BJ (cell line): ENCODE measurements around the gene ADAMTS7. TPM values are rescaled to one million over a fixed set of nuclear protein-coding genes. Genes with fewer than 3 reads are reported as not detected.
"Not testable (repeated sequence)": the region's sequence is repeated elsewhere in the genome, so short reads cannot be mapped to it uniquely, and the experiment has no call there.

Experiments used
- CTCF ChIA-PET: fragments of 350-600 bp; formaldehyde crosslinking; extraction: SDS; loops from one replicate; lab custom pipeline; 2021; ENCODE audit warnings: antibody characterized with exemption, inconsistent platforms; lab: Yijun Ruan, JAX
- POLR2A ChIA-PET: fragments of 300-600 bp; sonication (Branson Sonifier 250); formaldehyde crosslinking; extraction: SDS; loops from one replicate; lab custom pipeline; 2021; ENCODE audit warnings: antibody characterized with exemption; lab: Charles Lee
- DNase-seq: peaks from one replicate; pipeline ENCODE4 v3.0.0-alpha.2; 2011; ENCODE audit warnings: low read depth
- H3K27me3 ChIP-seq: 2 replicates; pipeline ENCODE4 v1.6.0; 2011; ENCODE audit warnings: low read length; ENCODE audit not compliant: control insufficient read depth, insufficient read depth
- H3K36me3 ChIP-seq: 2 replicates; pipeline ENCODE4 v1.5.1; 2011; ENCODE audit warnings: low read length; ENCODE audit not compliant: control insufficient read depth, insufficient read depth
- H3K4me3 ChIP-seq: 2 replicates; pipeline ENCODE4 v1.5.1; 2011; ENCODE audit warnings: low read depth, mild to moderate bottlenecking, control low read depth, low read length
- CTCF ChIP-seq: IDR thresholded peaks from 2 replicates; pipeline ENCODE4 v1.5.1; 2011; ENCODE audit warnings: low read depth, mild to moderate bottlenecking, control low read depth, inconsistent platforms, low read length, moderate library complexity; ENCODE audit not compliant: insufficient read depth
- polyA plus RNA-seq: library from polyadenylated mRNA; depleted of rRNA; stranded (reverse); fragments of >200 nt; gene quantifications from 2 replicates; pipeline ENCODE4 v1.2.3, GENCODE V29; 2011

Gene ADAMTS7
- polyA plus RNA-seq, 1 experiment = 9.6 TPM

GRCh38 chr15:78772738-78773137 is 38.5 kb downstream of the ADAMTS7 start:
- POLR2A ChIA-PET = no interaction called here
- CTCF ChIA-PET = no interaction called here
- no peak overlapping the region for H3K4me3 ChIP-seq
- no peaks in the 10 kb centered on the region for H3K27me3 ChIP-seq
- H3K36me3 ChIP-seq = no peaks in the 10 kb centered on the region
- TF ChIP-seq CTCF = no peak
- DNase-seq = no peak

GRCh38 chr15:78771436-78772000 is 39.7 kb downstream of the ADAMTS7 start:
- H3K27me3 ChIP-seq, DNase-seq, H3K36me3 ChIP-seq, CTCF ChIA-PET, POLR2A ChIA-PET, H3K4me3 ChIP-seq: not testable (repeated sequence)

DNA sequence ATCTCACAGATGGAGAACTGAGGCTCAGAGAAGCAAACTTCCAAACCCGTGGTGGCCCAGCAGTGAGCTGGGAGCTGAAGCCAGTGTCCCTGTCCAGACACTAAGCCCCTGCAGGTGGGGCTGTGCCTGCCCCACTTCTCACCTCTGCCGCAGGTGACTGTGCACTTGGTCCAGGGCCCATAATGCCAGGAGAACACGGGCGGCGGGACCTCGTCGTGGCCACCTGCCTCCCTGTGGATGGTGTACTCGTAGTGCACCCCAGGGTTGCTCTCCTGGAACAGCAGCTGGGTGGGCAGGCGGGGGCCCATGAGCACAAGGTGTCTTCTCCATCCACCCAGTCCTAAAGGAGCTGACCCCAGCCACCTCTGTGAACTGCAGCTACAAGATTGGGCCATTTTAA is 40.2 kb downstream of the ADAMTS7 start:
- H3K36me3 ChIP-seq, H3K4me3 ChIP-seq, DNase-seq, CTCF ChIA-PET, H3K27me3 ChIP-seq, POLR2A ChIA-PET: not testable (repeated sequence)

- H3K36me3 ChIP-seq, H3K27me3 ChIP-seq, H3K4me3 ChIP-seq, POLR2A ChIA-PET, DNase-seq: not testable (repeated sequence)
- CTCF ChIA-PET = interaction anchor here (0.7 kb wide), 1 partner anchor 14 kb away, joined by 3 read pairs; no protein-coding TSS in a partner anchor
Measured at GRCh38 chr15:78769473-78770225, 41.6 kb downstream of the ADAMTS7 start.

GRCh38 chr15:78768531-78769408 is 42.5 kb downstream of the ADAMTS7 start:
- POLR2A ChIA-PET = no interaction called here
- CTCF ChIA-PET = no interaction called here
- H3K27me3 ChIP-seq = no peaks in the 10 kb centered on the region
- no peak for DNase-seq
- no peaks in the 10 kb centered on the region for H3K36me3 ChIP-seq
- H3K4me3 ChIP-seq = no peak overlapping the region
- TF ChIP-seq CTCF = no peak

DNA sequence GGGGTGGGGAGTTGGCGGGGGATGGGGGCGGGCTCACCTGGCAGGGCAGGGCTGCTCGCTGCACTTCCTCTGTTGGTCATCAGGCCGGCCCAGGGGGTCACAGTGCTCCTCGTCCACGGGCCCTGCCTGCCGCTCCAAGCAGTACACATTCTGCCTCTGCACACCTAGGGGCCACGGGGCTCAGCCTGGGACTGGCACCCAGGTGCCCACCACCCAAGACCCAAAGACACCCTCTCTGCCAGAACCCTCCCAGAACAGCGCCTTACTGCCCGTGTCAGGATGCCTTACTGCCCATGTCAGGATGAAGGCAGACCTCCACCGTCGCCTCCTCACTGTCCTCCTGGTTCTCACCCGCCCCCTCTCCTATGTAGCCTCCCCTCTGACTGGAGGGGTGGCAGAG is 43.2 kb downstream of the ADAMTS7 start:
- Histone ChIP-seq H3K27me3 (no peaks in the 10 kb centered on the region), H3K4me3 (no peak overlapping the region), H3K36me3 (no peaks in the 10 kb centered on the region)
- no peak for TF ChIP-seq CTCF
- DNase-seq = no peak
- CTCF ChIA-PET = no interaction called here
- POLR2A ChIA-PET = no interaction called here
